Fibroblast of skin of left quadriceps (primary cell): Measurements from ENCODE around the gene DSG3.
"Not testable (repeated sequence)": the region's sequence is repeated elsewhere in the genome, so short reads cannot be mapped to it uniquely, and the experiment has no call there.

Experiments
- DNase-seq, 2 experiments: peaks; one replicate each; pipeline ENCODE4 v3.0.0-alpha.2; 2013; ENCODE audit warnings: low read depth in 2 of 2

DSG3 gene

DNA sequence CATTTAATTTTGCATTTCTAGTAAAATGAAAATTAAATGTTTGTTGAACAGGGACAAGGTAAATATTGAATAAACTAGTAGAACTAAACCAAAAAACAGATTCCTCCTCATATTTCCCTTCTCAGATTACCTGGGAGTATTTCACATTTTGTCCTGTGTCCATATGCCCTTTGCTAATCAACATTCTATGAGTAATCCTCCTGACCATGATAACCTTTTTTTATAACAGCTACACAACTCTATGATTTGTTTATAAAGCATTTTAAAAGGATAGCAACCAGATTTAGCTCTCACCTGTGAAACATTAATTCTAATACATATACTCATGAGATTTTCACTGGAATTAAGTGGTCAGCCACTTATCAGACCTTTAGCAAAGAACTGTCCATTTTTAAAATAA is 43.3 kb downstream of the DSG3 start:
- no peak for DNase-seq

GRCh38 chr18:31491586-31491985 is 44.0 kb downstream of the DSG3 start:
- DNase-seq: no peak

DNA sequence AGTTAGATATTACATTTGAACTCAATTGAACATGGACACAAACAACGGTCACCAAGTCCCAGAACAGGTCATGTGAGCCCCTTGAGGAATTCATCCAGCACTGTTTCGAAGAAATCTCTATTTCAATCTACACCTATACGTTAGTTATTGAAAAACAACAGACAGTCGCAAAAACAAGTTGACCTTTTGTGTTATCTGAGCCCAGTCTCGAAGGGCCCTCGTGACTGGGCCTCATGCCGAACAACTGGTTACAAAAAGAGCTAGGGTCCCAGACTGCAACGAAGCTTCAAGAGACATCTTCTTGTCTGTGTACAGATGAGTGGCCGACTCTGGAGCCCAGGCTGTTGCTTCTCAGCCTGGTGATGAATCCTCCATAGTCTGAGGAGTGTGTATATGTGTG is 45.1 kb downstream of the DSG3 start:
- no peak for DNase-seq

GRCh38 chr18:31493171-31493570 is 45.6 kb downstream of the DSG3 start:
- DNase-seq: no peak

- no peak for DNase-seq
Measured at GRCh38 chr18:31493941-31494340, 46.4 kb downstream of the DSG3 start.

GRCh38 chr18:31494705-31495244 is 47.2 kb downstream of the DSG3 start:
- DNase-seq: not testable (repeated sequence)

DNA sequence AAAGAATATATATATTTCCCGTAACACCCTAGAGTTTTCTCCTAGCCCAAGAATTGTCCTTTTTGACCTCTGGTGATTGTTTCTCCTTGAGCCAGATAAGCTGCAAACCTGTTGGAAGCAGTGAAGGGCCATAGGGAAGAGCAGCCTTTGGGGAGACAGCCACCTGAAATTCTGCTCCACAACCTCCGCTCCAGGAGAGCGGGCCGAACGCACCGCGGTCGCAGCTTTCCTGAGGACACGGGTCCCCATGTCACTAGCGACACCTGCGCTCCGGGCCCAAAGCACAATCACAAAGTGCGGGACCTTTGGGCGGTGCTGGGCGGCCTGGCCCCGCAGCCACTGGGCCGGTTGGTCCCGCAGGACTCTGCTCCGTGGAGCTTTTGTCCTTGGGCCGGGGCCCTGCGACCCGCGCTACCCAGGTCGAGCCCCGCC is 49.9 kb downstream of the DSG3 start:
- DNase-seq: no peak

DNA sequence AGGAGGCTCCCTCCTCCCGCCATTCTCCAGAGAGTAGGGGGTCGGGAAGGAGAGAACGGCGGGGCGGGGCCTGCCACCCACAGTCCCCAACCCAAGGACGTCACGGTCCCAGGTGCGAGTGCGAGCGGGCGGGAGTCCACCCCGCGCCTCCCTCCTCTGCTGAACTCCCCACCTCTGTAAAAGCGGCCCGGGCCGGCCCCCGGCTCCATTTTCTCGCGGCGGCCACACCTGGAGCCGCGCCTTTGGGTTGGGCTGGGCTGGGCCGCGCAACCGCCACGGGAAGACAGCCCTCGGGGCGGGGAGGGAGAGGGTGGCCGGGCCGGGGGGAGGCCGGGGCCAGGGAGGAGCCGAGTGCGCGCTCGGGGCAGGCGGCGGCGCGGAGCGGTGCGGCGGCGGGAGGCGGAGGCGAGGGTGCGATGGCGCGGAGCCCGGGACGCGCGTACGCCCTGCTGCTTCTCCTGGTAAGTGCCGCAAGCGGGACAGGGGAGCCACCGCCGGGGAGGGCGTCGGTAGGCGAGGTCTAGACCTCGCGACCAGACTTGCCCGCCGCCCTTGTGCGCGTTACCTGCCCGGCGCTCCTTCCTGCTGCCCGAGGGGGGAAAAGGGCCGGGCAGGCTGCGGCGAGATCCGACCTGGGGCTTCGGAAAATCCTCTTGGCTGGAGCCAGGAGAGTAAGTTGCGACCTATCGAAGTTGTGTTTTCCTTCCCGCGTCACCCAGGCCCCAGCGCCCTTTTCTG is 50.5 kb downstream of the DSG3 start, which contains the start of gene DSG2:
TSS of gene DSG2 (plus strand) at position 342 of the 738 bp plus-strand sequence. CDS start at position 417, 75 bp downstream.
- no peak for DNase-seq

- no peak for DNase-seq
Measured at GRCh38 chr18:31498574-31499524, 51.3 kb downstream of the DSG3 start.

- no peak for DNase-seq
Measured at GRCh38 chr18:31500051-31500688, 52.6 kb downstream of the DSG3 start.

GRCh38 chr18:31503011-31503410 is 55.5 kb downstream of the DSG3 start:
- no peak for DNase-seq

- no peak for DNase-seq
Measured at GRCh38 chr18:31504455-31505147, 57.1 kb downstream of the DSG3 start.

DNA sequence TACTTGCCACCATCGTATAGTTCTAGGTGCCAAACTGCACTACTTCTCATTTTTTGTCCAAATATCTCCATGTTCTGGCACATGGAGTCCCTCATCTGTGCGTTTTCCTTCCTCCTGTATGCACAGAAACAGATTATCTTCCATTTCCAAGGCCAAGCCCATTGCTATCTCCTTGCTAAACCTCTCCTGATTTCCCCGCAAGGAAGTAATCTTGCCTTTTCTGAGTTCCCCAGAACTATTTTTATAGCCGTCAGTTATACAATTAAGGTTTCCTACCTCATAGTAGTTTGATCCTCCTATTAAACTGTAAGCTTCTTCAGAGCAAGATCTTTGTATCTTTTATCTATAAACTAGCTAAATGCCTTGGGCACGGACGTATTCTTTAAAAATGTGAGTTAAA is 57.6 kb downstream of the DSG3 start:
- DNase-seq: no peak

DNA sequence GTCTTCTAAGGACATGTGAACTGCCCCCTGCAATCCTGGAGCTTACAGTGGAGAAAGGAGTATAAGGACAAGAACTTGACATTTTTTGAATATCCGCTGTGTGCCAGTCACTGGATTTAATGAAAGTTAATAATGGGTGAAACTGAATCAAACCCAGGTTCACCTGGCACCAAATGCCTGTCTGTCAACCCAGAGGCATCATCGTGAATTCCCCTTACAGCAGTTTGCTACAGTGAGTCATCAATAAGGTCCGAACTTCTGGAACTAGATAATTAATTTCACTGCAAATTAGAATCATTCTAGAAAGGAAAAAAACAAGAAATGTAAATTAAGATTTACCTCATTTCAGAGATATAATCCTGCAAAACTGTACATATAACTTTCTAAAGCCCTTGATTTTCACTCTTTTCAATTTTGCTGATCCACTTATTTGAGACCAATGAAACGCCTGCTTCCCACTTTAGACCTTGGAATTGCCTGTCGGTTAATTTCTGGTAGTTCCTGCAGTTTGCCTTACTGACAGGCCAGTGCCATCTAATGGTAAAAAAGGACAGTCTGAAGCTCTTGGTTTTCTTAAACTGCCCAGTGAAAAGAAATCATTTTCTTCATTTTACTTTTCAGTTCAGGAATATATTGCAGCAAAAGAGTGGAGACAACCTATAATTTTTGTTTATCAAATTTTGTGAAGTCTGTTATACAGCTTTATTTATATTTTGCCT is 58.6 kb downstream of the DSG3 start:
- DNase-seq: no peak

GRCh38 chr18:31507124-31507523 is 59.6 kb downstream of the DSG3 start:
- DNase-seq: not testable (repeated sequence)

DNA sequence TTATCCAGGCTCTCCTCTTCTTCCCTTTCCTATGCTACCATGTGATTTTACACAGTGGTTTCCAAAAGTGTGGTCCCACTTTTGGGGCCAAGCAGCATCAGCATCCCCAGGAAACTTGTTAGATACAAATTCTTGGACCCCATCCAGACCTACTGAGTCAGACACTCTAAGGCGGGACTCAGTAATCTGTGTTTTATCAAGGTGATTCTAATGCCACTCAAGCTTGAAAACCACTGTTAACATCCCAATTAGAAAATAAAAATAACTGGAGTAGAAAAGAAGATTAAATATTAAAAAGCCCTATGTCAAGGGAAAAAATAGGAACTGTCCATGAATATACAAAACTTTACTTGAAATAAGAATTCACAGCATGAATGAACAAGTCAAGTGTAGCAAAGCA is 61.2 kb downstream of the DSG3 start:
- no peak for DNase-seq

DNA sequence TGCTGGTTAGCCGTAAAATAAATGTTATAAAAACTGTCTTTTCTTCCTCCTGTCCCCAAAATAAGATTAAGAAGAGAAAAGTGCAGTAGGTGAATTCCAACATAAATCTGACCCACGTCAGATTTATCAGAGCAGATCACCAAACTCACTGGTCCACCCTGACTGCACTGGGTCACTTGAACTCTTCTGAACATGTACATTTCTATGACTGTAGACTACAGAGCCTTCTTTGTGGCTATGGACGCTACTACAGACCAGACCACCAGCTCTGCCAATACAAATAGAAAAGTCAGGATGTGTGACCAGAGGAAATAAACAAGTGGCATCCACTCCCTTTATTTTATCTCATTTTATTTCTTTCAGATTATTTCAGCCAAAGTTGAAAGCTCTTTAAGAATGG is 62.0 kb downstream of the DSG3 start:
- no peak for DNase-seq

- no peak for DNase-seq
Measured at GRCh38 chr18:31510319-31510718, 62.8 kb downstream of the DSG3 start.

DNA sequence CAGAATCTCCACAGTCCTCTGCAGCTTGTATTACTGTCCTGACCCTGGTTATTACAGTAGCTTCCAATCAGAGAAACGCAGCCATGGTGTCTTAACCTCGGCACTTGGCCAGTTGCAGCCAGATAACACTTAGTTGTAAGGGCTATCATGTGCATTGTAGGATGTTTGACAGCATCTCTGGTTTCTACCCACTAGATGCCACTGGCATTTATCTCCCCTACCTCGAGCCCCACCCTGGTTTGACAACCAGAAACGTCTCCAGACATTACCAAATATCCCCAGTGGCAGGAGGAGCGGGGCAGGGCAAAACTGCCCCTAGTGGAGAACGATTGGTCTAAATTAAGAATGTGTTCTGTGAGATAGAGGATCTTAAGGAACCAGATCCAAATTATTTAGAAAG is 63.6 kb downstream of the DSG3 start:
- DNase-seq: no peak

DNA sequence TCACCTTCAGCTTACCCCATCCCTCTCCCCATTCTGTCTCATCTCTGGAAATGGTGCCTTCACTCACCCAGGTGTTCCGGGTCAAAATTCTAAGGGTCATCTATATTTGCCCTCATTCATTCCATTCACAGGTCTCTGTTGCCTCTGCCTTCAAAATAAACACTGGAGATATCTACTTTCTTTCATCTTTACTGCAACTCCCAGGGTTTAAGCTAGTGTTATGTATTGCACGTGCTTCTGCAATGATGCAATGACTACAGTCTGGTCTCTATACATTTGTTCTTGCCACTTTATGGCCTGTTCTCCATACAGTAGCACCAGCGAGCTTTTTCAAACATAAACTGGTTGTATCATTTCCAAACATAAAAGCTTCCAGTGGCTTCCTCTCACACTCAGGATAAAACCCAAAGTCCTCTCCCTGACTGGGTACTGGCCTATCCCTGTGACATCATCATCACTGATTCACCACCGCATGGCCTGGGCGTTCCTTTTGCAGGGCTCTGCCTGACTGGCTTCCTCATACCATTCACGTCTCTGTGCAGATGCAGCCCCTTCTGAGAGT is 64.7 kb downstream of the DSG3 start:
- peak; percentile 33 to 37 for DNase-seq
